Suppressor macrophage treated with lipopolysaccharide for 1 hour (primary cell): Measurements from ENCODE around the gene SNX9.
"Not testable (repeated sequence)": the region's sequence is repeated elsewhere in the genome, so short reads cannot be mapped to it uniquely, and the experiment has no call there.

Experiments
- DNase-seq, 3 donors: peaks; one replicate each; pipeline ENCODE4 v3.0.0-alpha.2; 2020 to 2022

Gene SNX9

GRCh38 chr6:157959451-157960227 lies 136.6 kb downstream of the SNX9 start:
- no peak for DNase-seq

GRCh38 chr6:157961153-157961831 lies 138.2 kb downstream of the SNX9 start:
- DNase-seq, result no peak

GRCh38 chr6:157961832-157962575 lies 139.0 kb downstream of the SNX9 start:
- DNase-seq, result no peak

GRCh38 chr6:157962601-157963302 lies 139.7 kb downstream of the SNX9 start:
- peak in 2 of 3 donors; percentile 35 to 68 for DNase-seq

GRCh38 chr6:157964100-157964499 lies 141.1 kb downstream of the SNX9 start:
- peak; percentile 33 to 64 (median 61) for DNase-seq

GRCh38 chr6:157965387-157965786 lies 142.3 kb downstream of the SNX9 start:
- no peak for DNase-seq

- no peak for DNase-seq
These were observed 143.5 kb downstream of the SNX9 start for GRCh38 chr6:157966589-157966977.

GRCh38 chr6:157967020-157967419 lies 144.0 kb downstream of the SNX9 start:
- DNase-seq, result no peak

GRCh38 chr6:157967486-157967885 lies 144.4 kb downstream of the SNX9 start:
- DNase-seq, result no peak

GRCh38 chr6:157972177-157972576 lies 149.1 kb downstream of the SNX9 start:
- not testable (repeated sequence) for DNase-seq

- DNase-seq, result peak in 1 of 3 donors; percentile 20
These were observed 151.4 kb downstream of the SNX9 start for GRCh38 chr6:157974341-157974894.

GRCh38 chr6:157974967-157975366 lies 151.9 kb downstream of the SNX9 start:
- DNase-seq, result no peak

GRCh38 chr6:157975456-157975855 lies 152.4 kb downstream of the SNX9 start:
- DNase-seq, result no peak

- no peak for DNase-seq
These were observed 153.5 kb downstream of the SNX9 start for GRCh38 chr6:157976345-157977175.

GRCh38 chr6:157977176-157977804 lies 154.2 kb downstream of the SNX9 start:
- no peak for DNase-seq

- no peak for DNase-seq
These were observed 155.2 kb downstream of the SNX9 start for GRCh38 chr6:157978021-157978783.

GRCh38 chr6:157980288-157981131 lies 157.5 kb downstream of the SNX9 start:
- no peak for DNase-seq

GRCh38 chr6:157981132-157981394 lies 158.0 kb downstream of the SNX9 start:
- DNase-seq, result no peak

GRCh38 chr6:157981395-157982101 lies 158.5 kb downstream of the SNX9 start, which contains the start of gene SYNJ2:
SYNJ2 (plus strand) TSS chr6:157981863; CDS start chr6:157981962, 99 bp downstream.
- peak; percentile 65 to 87 (median 65) for DNase-seq
